NCI-H774 (cell line): ENCODE results near the gene WDR33.

Experiments used
- DNase-seq: peaks from one replicate; lab custom pipeline; 2025; lab: John Stamatoyannopoulos, UW

Gene WDR33

GRCh38 chr2:127719301-127720218 is 91.4 kb downstream of the WDR33 start:
- DNase-seq = no peak

- no peak for DNase-seq
Measured at GRCh38 chr2:127718271-127718670, 92.7 kb downstream of the WDR33 start.

DNA sequence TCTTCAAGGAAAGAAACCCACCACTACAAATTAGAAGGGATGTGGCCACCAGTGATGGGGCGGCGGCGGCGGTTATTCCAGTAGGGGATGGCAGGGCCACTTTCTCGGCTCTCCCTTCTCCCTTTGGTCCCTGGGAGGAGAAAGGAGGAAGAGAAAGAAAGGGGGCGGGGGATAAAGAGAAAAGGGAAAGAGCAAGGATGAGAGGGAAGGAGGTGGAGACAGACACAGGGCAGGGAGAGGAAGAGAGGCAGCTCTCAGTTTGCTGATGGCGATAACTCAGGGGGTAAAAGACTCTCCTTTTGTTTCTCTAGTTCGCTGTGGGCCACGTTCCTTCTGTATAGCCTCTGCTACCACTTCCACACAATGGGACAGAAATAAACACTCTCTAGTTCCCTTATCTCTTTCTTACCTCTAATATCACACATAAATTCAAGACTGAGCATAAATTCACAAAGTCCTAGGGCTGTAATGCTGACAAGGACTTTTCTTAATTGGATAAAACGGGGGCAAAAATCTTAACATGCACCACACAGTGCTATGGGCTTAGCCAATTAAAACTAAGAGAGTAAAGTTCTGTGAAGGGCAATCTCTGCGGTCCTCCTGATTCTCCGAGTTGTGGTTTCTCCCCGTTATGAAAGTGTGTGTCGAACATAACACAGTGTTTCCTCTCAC is 95.1 kb downstream of the WDR33 start:
- no peak for DNase-seq

- no peak for DNase-seq
Measured at GRCh38 chr2:127713562-127713961, 97.4 kb downstream of the WDR33 start.

GRCh38 chr2:127712999-127713398 is 98.0 kb downstream of the WDR33 start:
- DNase-seq = no peak

DNA sequence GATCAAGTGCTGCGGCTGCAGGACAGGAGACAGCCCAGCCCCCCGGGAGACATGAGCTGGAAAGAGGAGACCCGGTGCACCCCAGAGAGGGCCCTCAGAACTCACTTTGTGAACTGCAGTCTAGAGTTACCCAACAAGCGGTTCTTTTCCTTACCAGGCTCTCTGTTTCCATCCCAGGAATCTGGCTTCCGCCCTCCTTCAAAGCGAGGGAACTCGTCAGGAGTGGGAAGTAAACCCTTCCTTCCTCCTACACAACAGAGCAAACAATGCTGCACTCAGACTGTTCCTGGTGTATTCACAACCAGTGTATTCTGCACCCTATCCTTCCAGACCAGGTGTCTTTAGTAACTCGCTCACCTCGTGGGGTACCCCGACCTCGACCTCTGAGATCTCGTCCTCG is 101.6 kb downstream of the WDR33 start:
- no peak for DNase-seq

DNA sequence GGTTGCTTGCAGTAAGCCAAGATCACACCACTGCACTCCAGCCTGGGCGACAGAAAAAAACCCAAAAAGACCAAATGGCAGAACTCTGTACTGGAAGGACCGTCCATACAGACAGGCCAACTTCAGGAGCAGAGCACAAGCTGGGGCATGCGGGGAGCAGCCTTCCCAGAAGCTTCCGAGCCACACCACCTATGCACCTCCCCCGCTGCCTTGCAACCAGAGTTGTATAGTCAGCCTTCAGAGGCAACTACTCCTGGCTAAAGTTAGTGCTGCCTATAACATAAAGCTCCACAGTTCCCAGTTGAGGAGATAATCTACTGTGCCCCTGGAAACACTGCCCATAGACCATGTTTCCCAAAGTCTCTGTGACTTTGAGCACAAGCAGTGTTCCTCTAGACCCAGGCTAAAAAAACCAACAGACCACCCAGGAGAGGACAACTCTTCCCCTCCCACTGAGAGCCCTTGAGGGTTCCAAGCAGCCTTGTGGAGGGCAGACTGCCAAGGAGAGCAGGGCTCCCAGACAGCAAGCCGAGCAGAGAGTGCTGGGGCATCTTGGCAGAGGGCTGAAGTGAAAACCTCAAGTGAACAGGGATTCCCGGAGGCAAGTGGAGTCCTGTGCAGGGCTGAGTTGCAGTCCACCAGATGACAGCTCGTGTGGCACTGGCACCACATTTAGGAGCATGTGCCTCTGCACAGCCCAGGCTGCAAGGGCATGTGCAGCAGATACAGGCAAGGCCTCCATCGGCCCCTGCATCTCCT is 102.9 kb downstream of the WDR33 start:
- no peak for DNase-seq

DNA sequence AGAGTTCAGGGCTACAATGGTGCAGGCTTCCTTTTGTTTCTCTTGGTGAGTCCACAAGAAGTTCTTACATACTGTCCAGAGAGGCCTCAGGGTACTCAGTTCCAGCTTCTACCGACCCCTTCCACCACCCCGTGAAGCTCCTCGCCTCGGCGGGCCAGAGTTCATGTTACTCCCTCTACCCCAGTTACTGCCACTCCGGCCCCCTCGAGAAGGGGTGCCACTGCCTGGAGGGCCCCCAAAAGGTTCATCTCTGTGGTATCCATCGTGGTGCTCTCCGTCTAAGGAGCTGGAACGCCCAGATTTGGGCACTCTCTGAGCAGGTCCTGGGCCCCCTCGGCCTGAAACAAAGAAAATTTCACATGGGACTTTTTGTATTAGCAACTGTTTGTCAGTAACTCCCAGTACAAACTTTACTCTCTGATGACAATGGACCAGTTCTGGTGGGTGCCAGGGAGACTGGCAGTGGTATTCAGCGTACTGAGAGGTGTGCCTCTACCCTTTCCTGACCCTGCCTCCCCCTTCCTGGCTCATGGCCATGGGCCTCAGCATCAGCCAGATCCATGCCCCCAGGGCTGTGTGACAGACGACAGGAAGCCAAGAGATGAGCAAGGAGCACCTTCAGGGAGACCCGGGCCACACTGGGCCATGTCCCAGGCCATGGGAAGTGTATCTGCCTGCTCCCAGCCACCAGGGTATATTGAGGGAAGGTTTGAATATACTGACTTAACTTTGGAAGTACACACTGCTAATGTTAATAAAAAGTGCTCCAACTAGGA is 104.6 kb downstream of the WDR33 start:
- DNase-seq = no peak

DNA sequence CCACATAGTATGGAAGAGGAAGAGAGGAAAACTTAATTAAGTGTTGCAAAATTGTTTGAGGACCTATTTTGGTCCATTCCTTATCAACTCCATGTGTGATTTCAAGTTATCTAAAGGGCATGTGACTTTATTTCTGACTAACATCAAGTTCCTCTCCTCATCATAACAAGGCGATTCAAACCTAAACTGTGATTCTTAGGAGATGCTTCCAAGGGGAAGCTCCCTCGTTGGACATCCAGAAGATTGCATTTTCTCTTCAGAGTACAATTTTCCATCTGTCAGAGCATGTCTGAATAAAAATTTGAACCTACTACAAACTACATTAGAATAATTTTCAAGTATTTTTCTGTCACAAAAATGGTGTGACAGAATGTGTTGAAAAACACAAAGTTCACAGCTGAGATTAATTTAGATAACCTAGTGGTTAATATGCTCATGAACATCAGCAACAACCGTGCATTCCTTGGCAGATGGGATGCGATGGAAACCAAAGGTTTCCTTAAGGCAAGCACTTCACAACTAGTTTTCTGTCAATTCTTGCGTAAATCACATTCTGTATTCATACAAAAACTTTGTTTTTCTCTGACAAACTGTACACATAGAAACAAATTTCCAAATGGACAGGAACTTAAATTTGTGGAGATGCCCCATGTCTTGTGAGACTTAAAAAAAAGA is 105.4 kb downstream of the WDR33 start:
- no peak for DNase-seq

DNA sequence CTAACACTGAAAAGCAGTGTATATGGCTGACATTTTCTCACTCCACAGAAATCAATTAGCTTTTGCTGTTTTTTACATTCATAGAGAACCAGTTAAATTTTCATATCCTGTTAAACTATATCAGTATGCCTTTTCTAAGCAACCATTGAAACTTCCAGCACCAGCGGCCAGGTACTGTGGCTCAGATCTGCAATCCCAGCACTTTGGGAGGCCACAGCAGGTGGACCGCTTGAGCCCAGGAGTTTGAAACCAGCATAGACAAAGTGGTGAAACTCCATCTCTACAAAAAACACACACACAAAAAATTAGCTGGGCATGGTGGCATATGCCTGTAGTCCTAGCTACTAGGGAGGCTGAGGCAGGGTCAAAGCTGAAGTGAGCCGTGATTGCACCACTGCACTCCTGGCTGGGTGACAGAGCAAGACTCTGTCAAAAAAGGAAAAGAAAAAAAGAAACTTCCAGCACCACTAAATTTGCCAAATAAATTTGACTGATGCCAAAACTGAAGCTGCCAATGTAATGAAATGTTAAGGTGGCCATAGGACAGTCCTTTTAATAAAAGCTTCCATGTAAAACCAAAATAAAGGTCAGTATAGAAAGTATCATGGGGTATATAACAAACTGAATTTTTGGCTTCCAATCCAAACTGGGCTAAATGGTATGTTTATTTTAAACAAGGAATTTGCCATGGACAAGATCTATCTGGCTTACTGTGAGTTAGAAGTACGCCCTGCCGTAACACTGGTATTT is 106.2 kb downstream of the WDR33 start:
- no peak for DNase-seq

DNA sequence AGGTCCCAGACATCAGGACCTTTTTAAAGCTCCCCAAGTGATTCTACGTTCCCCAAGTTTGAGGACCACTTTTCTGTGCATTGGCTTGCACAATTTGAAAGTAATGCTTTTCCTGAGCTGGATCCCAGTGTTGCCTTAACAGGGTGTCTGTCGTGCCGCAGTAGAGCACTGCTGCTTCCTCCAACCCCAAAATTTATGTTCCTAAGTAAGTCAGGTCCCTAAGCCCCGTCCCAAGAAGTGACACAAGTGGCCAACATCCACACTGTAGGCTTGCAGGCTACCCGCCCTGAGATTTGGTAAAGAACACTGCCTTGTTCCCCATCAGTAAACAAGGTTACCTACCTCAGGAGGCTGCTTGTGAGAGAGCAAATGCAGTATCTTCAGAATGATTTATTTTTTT is 107.7 kb downstream of the WDR33 start:
- DNase-seq = no peak

GRCh38 chr2:127702395-127703009 is 108.5 kb downstream of the WDR33 start:
- DNase-seq = no peak

DNA sequence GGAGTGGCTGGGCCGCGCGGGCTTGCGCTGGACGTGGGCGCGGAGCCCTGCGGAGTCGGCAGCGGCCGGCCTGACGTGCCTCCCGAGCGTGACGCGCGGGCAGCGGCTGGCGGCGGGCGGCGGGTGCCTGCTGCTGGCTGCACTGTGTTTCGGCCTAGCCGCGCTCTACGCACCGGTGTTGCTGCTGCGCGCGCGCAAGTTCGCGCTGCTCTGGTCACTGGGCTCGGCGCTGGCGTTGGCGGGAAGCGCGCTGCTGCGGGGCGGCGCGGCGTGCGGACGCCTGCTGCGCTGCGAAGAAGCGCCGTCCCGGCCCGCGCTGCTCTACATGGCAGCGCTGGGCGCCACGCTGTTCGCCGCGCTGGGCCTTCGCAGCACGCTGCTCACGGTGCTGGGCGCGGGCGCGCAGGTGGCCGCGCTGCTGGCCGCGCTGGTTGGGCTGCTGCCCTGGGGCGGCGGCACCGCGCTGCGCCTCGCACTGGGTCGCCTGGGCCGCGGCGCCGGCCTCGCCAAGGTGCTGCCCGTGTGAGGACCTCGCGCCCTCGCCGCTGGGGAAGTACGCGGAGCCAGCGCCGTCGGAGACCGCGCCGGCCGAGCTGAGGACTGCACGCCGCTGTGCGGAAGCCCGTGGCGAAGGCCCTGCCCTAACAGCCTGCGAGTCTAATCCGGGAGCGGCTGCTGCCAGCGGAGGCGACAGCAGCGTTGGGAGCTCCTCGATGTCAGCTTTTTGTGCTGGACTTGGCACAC is 109.1 kb downstream of the WDR33 start:
- peak; percentile 54 for DNase-seq

GRCh38 chr2:127701193-127701650 is 109.7 kb downstream of the WDR33 start, which contains the start of gene SFT2D3:
Gene SFT2D3 (plus strand): TSS chr2:127701497. CDS start chr2:127701529, 32 bp downstream.
- peak; percentile 93 for DNase-seq

DNA sequence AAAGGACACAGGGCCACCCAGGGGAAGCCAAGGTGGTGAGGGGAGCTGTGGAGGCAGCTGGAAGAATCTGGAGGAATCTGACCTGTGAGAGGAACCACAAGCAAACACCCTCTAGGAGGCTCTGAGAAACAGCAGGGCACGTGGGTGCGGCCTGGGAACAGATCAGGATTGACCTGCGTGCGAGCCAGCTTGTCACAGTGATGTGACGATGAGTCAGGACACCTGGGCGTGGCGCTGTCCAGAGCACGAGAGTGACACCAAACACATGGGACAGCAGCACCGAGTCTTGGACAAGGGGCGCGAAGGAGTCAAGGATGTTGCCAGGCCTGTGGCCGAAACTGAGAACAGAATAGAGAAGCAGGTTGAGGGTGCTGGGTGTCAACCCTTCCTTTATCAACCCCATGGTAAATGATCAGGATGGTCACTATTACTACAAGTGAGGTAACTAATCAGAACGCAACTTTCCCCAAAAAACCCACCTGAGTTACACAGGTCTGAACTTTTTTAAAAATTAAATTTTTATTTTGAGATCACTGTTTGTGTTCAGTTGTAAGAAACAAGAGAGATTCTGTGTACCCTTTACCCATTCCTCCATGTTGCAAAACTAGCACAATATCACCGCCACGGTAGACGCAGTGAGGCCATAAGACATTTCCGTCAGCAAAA is 110.3 kb downstream of the WDR33 start:
- peak; percentile 32 for DNase-seq

DNA sequence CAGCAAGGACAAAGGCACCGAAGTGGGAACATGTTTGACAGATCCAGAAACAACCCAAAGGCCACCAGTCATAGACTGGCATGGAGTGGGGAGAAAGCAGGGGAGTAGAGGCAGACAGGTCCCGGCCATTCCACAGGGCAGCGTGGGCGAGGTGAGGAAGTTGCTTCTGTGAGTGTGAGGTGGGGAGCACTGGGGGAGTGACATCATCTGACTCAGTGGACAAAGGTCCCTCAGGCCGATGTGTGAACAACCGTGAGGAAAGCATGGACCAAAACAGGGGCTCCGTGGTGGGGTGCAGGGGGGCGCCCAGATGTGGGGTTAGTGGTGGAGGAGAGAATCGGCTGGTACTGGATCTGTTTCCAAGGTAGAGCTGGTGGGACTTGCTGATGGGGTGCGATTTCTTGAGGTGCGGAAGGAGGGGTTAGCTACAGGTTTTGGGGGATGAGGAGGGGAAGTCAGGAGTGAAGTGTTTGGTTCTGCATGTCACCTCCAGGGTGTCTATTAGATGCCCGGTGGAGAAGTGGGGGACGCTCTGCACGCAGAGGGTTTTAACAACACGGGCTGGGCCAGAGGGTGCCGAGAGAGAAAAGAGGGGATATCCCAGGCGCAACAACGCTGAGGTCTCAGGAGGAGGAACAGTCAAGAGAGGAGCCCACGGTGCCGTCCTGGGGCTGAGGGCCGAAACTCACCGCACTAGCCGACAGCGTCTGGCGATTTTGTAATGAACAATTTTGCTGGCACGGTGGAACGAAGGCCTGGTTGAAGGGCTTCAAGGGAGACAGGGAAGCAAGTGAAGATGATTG is 112.2 kb downstream of the WDR33 start:
- no peak for DNase-seq

- no peak for DNase-seq
Measured at GRCh38 chr2:127697482-127698180, 113.3 kb downstream of the WDR33 start.
